Activated gamma-delta T cell treated with anti-CD3 and anti-CD28 coated beads, Interleukin-2, amount 50 U/mL, for 16 hours (primary cell): ENCODE results near the gene ESRRB.

Experiments used
- DNase-seq: peaks from one replicate; pipeline ENCODE4 v3.0.0-alpha.2; 2020; ENCODE audit warnings: low read depth

ESRRB gene

DNA sequence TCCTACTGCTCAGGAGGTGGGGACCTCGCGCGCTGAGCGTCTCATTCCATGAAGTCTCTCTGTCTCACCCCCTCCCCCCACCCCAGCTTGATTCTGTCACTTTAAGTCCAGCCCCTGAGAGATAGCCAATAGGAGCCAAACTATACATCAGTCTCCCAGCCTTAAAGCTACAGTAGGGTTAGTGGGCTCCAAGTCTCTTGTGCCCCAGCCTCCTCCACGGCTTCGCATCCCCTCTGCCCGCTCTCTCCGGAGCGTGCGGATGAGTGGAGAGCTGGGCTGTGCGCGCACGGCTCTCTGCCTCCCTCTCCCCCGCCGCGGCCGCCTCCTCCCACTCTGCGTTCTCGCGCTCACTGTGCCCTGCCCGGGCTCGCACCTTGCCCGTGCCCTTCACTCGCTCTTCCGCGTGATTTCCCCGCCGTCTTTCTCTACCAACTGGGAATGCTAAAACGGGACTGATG lies at the start of gene ESRRB:
ESRRB (plus strand) TSS at position 191 of the 458 bp plus-strand sequence; CDS start at position 456, 265 bp downstream.
- no peak for DNase-seq

GRCh38 chr14:76326918-76327689 lies 48.8 kb upstream of the ESRRB start:
- DNase-seq: no peak

- DNase-seq: no peak
These were observed 47.3 kb upstream of the ESRRB start for GRCh38 chr14:76328457-76329137.

DNA sequence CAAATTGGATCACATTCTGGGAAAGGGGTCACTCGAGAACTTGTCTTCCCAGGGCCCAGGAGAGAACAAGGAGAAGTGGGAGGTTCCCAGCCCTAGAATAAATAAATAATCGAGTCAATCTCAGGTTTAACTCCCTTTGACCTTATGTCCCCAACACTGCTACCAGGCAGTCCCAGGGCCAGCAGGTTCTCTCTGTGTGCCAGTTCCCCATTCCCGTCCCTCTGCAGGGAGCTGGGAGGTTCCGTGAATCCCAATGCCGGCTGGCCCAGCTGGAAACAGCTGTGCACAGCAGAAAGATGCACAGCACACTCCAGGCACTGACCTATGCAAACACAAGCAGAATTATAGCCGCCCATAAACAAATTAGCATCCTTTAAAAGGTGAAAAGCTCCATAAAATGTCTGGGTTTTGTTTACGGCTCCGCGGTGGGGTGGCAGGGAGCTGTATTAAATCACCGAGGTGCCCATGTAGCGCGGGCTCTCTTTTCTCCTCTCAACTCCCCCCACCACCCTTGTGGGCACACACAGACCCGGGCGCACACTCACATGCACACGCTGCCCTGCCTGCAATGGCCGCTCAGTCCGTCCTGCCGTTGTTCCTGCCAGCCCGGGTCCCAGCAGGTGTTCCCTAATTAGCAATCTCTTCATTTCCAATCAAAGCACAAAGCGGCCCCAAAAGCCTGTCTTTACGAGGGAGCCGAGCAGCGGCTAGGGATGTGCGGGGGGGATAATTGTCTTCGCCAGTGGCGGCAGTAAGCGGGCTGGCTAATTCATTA lies 46.6 kb upstream of the ESRRB start:
- DNase-seq: no peak

DNA sequence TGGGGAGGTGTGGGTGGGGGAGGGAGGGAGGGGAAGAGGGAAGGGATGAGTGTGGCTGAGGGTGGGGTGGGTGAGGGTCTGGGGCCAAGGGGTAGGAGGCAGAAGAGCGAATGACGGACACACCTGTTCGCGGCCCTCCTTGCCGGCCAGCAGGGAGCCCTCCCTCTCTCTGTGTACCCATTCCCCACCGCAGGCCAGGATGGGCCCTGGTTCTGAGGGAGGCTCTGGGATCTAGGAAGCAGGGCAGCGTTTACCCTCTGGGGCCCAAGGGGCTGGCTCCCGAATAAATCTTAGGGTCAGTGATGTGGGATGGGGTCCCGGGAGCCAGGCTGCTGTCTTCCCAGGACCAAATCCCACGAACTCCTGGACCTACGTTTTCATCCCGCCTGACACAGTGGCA lies 46.0 kb upstream of the ESRRB start:
- no peak for DNase-seq

DNA sequence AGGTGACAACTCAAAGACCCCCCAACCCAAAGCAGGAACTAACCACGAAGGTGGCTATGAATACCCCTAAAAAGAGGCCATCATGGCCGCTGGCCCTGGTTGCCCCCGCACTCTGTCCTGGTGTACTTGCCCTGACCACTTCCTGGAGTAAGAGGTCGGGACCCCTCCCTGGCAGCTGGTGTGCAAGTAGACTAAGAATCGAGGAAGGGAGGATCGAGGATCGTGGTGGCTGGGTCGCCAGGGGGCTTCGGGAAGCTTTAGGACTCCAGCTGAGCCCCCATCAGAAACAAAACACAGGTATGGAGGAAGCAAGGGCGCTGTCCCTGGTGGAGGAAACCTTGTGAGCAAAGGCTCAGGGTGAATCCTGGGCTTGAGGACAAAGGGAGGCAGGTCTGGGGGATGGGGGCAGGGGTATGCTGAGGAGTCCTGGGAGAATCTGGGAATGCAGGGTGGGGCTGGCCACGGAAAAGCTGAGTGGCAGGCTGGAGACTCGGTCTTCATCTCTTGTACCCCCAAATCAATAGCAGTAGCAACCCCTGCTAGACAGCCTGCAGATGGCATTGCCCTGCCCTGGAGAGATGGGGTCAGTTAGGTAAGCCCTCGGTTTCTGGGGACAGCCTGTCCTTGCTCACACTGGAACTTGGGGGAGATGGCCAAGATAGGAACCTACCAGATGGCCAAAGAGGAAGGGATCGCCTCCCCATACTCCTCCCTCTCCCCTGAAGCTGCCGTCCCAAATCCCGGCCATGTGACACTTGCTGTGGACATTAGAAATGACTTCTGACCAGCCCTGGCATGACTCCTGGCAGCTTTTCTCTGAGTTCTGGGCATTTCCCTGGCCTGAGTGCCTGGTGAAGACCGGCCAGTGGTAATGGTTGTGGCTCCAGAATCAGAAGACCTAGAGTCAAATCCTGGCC lies 45.3 kb upstream of the ESRRB start:
- no peak for DNase-seq

DNA sequence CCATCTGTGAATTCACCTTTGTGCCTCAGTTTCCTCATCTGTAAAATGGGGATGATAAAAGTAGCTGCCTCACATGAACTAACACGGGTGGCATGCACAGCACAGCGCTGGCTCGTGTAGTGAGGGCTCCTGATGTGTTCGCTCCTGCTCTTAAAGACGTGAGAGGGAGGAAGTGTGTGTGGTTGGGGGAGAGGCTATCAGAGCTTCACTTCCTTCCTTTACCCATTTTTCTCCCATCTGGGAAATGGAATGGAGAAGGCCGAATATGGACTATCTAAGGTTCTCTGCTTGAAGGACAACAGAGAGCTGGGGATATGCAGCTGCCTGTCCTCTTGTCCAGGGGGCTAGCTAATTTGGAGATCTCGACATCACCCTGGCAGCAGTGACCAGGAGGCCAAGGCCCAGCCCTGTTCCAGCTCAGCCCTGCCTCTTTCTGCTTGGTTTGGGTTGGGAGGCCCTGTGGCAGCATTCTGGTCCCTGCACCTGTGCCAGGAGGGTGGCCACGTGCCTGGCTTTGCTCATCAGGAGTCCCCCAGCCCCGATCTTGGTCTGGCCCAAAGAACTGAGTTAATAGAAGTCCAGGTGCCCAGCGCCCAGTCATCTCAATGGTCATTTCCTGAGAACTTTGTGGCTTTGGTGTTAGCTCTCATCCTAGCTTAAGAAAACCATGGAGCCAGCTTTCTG lies 44.5 kb upstream of the ESRRB start:
- DNase-seq: no peak

- no peak for DNase-seq
These were observed 42.3 kb upstream of the ESRRB start for GRCh38 chr14:76333664-76334063.

- no peak for DNase-seq
These were observed 41.6 kb upstream of the ESRRB start for GRCh38 chr14:76334316-76334715.

DNA sequence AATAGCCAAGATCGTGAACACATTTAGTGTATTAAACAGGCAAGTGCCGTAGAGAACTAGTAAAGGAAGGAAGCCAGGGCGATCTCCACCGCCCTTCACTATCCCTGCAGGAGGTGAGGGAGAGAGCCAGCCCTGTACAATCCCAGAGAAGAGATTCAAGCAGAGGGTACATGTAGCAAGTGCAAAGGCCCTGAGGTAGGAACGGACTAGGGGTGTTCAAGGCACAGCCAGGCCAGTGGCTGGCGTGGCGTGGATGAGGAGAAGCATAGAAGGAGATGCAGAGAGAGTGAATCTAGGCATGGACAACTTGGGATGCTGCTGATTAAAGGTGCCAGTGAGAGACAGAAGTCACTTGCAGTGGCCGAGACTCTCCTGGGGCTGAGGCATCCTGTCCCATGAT lies 39.1 kb upstream of the ESRRB start:
- DNase-seq: no peak

- DNase-seq: no peak
These were observed 38.0 kb upstream of the ESRRB start for GRCh38 chr14:76337635-76338545.

DNA sequence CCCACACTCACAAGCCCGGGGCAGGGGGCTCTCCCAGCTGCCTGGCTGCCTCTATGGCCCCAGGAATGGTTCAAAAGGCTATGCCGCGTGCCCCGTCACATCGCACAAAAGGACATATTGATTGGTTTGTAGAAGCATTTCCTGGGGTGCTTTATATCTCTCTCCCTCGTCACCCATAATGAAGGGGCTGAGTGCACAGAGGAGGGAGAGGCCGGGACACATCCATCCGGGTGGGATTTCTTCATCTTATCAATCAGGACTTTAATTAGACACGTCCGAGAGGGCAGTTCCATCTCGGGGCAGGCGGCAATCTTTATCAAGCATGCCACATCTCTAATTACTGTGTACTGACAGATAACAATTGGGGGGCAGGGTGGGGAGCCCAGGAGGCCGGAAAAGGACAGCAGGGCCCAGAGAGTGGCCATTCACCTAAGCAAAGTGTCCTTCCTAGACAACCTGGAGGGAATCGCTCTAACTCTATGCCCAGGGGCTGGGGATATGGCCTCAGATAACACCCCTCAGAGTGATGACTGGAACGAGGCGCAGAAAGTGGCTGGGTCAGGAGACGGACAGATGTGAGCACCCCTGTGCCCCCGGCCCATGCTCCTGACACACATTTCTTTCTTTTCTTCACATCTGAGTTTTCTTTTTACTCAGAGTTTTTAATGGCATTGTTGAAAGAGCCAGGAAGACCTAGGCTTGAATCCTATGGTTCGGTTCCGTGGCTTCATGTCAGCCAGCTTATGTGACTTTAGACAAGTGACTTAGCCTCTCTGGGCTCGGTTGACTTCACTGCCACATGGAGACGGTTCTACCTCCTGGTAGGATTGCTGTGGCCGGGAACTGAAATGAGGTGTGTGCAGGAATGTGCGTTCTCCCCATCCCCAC lies 36.0 kb upstream of the ESRRB start:
- no peak for DNase-seq

- DNase-seq: no peak
These were observed 32.6 kb upstream of the ESRRB start for GRCh38 chr14:76343386-76343785.

GRCh38 chr14:76346391-76347160 lies 29.4 kb upstream of the ESRRB start:
- no peak for DNase-seq

- no peak for DNase-seq
These were observed 27.0 kb upstream of the ESRRB start for GRCh38 chr14:76348898-76349297.

- no peak for DNase-seq
These were observed 25.9 kb upstream of the ESRRB start for GRCh38 chr14:76349993-76350392.

DNA sequence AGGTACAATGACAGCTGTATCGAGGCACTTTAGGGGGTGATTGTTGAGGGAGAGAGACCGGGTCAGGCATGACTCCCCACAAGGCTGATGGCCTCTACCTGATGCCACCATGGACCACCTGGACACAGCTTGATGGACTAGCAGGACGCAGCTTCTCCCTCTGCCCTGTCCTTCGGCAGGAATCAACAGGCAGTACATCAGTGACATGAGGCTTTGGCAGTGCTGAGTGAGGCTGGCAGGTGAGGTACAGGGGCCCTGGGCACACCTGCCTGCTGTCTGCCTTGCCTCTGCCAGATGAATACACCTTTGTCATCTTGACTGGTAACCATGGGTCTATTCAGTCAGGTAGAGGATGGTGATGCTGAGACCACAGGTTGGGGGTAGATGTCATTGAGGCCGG lies 25.3 kb upstream of the ESRRB start:
- DNase-seq: no peak

GRCh38 chr14:76351941-76352340 lies 24.0 kb upstream of the ESRRB start:
- no peak for DNase-seq
